Sigmoid colon (tissue), 7 donors: ENCODE data around the gene CCDC171. TPM values are rescaled to one million over a fixed set of nuclear protein-coding genes. Genes with fewer than 3 reads are reported as not detected.

Experiments
- DNase-seq: peaks from one replicate; pipeline ENCODE4 v3.0.0-alpha.2; 2019
- H3K27ac ChIP-seq, 4 donors: fragments of 200-600 bp; sonication (generic); one replicate each; pipeline ENCODE4 v1.5.1; 2016 to 2019; ENCODE audit warnings: mild to moderate bottlenecking in 1 of 4
- H3K27me3 ChIP-seq, 3 donors: fragments of 200-600 bp; sonication (generic); one replicate each; pipeline ENCODE4 v1.5.1; 2019; ENCODE audit warnings: mild to moderate bottlenecking in 1 of 3
- H3K36me3 ChIP-seq, 4 donors: fragments of 200-600 bp; sonication (generic); one replicate each; pipeline ENCODE4 v1.5.1; 2016 to 2019
- H3K4me1 ChIP-seq, 4 donors: fragments of 200-600 bp; sonication (generic); one replicate each; pipeline ENCODE4 v1.5.1; 2017 to 2019
- H3K4me3 ChIP-seq, 4 donors: fragments of 200-600 bp; sonication (generic); one replicate each; pipeline ENCODE4 v1.5.1; 2017 to 2019; ENCODE audit warnings: mild to moderate bottlenecking in 2 of 4, moderate library complexity in 1 of 4
- H3K9me3 ChIP-seq, 4 donors: fragments of 200-600 bp in 3 of 4; sonication (generic) in 3 of 4; one replicate each; pipeline versions ENCODE4 v1.5.1 to v1.6.1; 2013 to 2019
- CTCF ChIP-seq, 4 experiments: fragments of 450-650 bp in 3 of 4; fragments of 200-600 bp in 1 of 4; IDR thresholded peaks; one replicate each; pipeline ENCODE4 v1.5.1; 2016 to 2019; ENCODE audit warnings: antibody characterized with exemption in 4 of 4, mild to moderate bottlenecking in 3 of 4, moderate library complexity in 2 of 4
- EP300 ChIP-seq, 4 donors: sonication (generic); formaldehyde crosslinking; IDR thresholded peaks; one replicate each; pipeline ENCODE4 v1.6.1; 2017; ENCODE audit warnings: antibody characterized with exemption in 4 of 4
- POLR2A ChIP-seq, 2 donors: fragments of 450-650 bp; IDR thresholded peaks; one replicate each; pipeline ENCODE4 v1.6.1; 2016; ENCODE audit warnings: antibody characterized with exemption in 2 of 2, mild to moderate bottlenecking in 2 of 2, moderate library complexity in 2 of 2
- POLR2AphosphoS5 ChIP-seq, 4 donors: sonication (generic); formaldehyde crosslinking; IDR thresholded peaks; one replicate each; pipeline ENCODE4 v1.6.1; 2017; ENCODE audit warnings: antibody characterized with exemption in 4 of 4
- WGBS, 2 donors: extraction: QIAGEN DNeasy Blood & Tissue Kit; methylation state at CpG; one replicate each; pipeline ENCODE4 v1.1.7; 2013; 5-methylcytosine and 5-hydroxymethylcytosine counted together
- intact Hi-C: fragments of 100-400 bp; cut with DNase I; formaldehyde crosslinking; loops from one replicate; pipeline ENCODE4 v1.15.1; 2023
- polyA plus RNA-seq, 3 donors: library from polyadenylated mRNA; stranded (reverse); fragments of 200-250 nt; gene quantifications; one replicate each; pipeline ENCODE4 v1.2.3, GENCODE V29; 2013
- total RNA-seq, 4 donors: library from RNA; depleted of rRNA; stranded (reverse); fragments of >200 nt; gene quantifications; one replicate each; pipeline ENCODE4 v1.1.0, GENCODE V29; 2016
- donor health status: healthy with polysubstance abuse.
- donor health status: Bipolar disorder and iron deficiency.
- donor health status: healthy.

The CCDC171 gene
- total and polyA plus RNA-seq, 7 donors = 0.46 to 6.1 (median 2.9) TPM

- 86 to 88% methylated on average over 1 of the region's 1 CpG for WGBS, 2 donors
- Histone ChIP-seq H3K27ac (no peak overlapping the region), H3K9me3 (no peaks in the 10 kb centered on the region), H3K4me1 (no peaks in the 10 kb centered on the region), H3K27me3 (no peaks in the 10 kb centered on the region), H3K4me3 (no peak overlapping the region), H3K36me3 (no peaks in the 10 kb centered on the region)
- intact Hi-C loops = no loop called here
- no peak for DNase-seq
- no peak for TF ChIP-seq POLR2AphosphoS5 (IDR thresholded peaks at IDR 0.05)
- no peak for TF ChIP-seq EP300 (IDR thresholded peaks at IDR 0.05)
- TF ChIP-seq CTCF (IDR thresholded peaks at IDR 0.05) = no peak
- no peak for TF ChIP-seq POLR2A (IDR thresholded peaks at IDR 0.05)
Measured at GRCh38 chr9:15718423-15718822, 165.6 kb downstream of the CCDC171 start.

GRCh38 chr9:15720861-15721260 is 168.0 kb downstream of the CCDC171 start:
- Histone ChIP-seq H3K4me1 (peaks cover 0 to 4% (median 0%) of the 10 kb centered on the region in 4 donors), H3K27ac (no peak overlapping the region), H3K36me3 (no peaks in the 10 kb centered on the region), H3K4me3 (no peak overlapping the region), H3K9me3 (no peaks in the 10 kb centered on the region), H3K27me3 (no peaks in the 10 kb centered on the region)
- TF ChIP-seq CTCF (IDR thresholded peaks at IDR 0.05) = no peak
- no peak for TF ChIP-seq EP300 (IDR thresholded peaks at IDR 0.05)
- intact Hi-C loops = no loop called here
- no peak for DNase-seq
- 71 to 76% methylated on average over 1 of the region's 1 CpG for WGBS, 2 donors

DNA sequence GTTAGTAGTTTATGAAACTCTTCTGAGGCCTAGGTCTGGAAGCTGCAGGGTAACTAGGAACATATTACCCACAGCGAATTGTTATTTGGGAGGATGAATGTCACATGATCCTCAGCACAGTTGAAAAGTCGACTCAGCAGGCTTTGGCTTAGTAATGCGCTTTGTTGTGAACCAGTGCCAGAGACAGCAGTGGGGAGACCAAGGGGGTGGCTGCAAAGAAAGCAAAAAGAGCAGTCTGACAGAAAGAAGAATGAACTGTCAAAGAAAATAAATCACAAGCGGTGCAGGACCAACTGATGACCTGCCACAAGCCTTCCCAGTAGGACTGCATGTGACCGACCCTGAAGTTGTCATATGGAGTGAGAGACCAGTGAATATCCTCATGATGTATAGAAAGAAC is 170.0 kb downstream of the CCDC171 start:
- 79 to 85% methylated on average over 5 of the region's 5 CpGs for WGBS, 2 donors
- intact Hi-C loops = no loop called here
- no peak for DNase-seq
- no peak for TF ChIP-seq CTCF (IDR thresholded peaks at IDR 0.05)
- no peak for TF ChIP-seq EP300 (IDR thresholded peaks at IDR 0.05)
- TF ChIP-seq POLR2AphosphoS5 (IDR thresholded peaks at IDR 0.05) = no peak
- no peak for TF ChIP-seq POLR2A (IDR thresholded peaks at IDR 0.05)
- no peaks in the 10 kb centered on the region for H3K36me3 ChIP-seq
- no peaks in the 10 kb centered on the region for H3K27me3 ChIP-seq
- no peak overlapping the region for H3K27ac ChIP-seq
- H3K9me3 ChIP-seq = no peaks in the 10 kb centered on the region
- peaks cover 0 to 4% (median 0%) of the 10 kb centered on the region in 4 donors for H3K4me1 ChIP-seq
- H3K4me3 ChIP-seq = no peak overlapping the region

DNA sequence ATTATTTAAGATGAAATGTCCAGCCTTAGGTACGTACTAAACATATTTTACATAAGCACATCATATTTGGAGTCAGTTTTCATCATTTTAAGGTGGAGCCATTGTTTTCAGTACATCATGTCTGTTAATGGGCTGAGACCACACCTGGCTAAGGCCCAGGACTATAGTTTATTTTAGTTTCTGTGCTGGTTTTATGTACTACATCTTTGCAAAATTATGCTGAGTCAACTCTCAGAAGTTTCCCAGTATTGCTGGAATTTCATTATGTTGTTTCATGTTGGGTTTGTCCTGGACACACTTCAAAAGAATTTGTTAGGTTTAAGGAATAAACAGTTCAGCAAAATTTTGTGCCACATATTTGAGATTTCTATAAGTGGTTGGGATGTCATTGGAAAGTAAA is 171.2 kb downstream of the CCDC171 start:
- Histone ChIP-seq H3K27ac (no peak overlapping the region), H3K36me3 (no peaks in the 10 kb centered on the region), H3K4me1 (peaks cover 0 to 4% (median 0%) of the 10 kb centered on the region in 4 donors), H3K4me3 (no peak overlapping the region), H3K9me3 (no peaks in the 10 kb centered on the region), H3K27me3 (no peaks in the 10 kb centered on the region)
- TF ChIP-seq POLR2A (IDR thresholded peaks at IDR 0.05) (no peak), EP300 (IDR thresholded peaks at IDR 0.05) (no peak), CTCF (IDR thresholded peaks at IDR 0.05) (no peak), POLR2AphosphoS5 (IDR thresholded peaks at IDR 0.05) (no peak)
- intact Hi-C loops = no loop called here
- WGBS, 2 donors = 86 to 91% methylated on average over 1 of the region's 1 CpG
- no peak for DNase-seq

DNA sequence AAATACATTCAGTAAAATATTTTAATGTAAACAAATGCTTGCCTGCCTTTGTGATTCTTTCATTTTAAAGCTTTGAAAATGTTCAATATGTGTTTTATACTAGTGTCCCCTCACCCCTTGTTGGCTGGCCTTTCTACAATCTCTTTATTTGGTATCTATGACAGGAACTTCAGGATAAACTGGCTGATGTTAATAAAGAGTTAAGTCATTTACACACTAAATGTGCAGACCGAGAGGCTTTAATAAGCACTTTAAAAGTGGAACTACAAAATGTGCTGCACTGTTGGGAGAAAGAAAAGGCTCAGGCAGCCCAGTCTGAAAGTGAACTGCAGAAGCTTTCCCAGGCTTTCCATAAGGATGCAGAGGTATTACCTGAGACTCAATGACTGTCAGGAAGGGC is 171.8 kb downstream of the CCDC171 start:
- Histone ChIP-seq H3K27me3 (no peaks in the 10 kb centered on the region), H3K4me3 (no peak overlapping the region), H3K9me3 (no peaks in the 10 kb centered on the region), H3K36me3 (no peaks in the 10 kb centered on the region), H3K4me1 (peaks cover 0 to 4% (median 0%) of the 10 kb centered on the region in 4 donors), H3K27ac (no peak overlapping the region)
- TF ChIP-seq POLR2A (IDR thresholded peaks at IDR 0.05) = no peak
- no peak for TF ChIP-seq EP300 (IDR thresholded peaks at IDR 0.05)
- no peak for TF ChIP-seq CTCF (IDR thresholded peaks at IDR 0.05)
- TF ChIP-seq POLR2AphosphoS5 (IDR thresholded peaks at IDR 0.05) = no peak
- no peak for DNase-seq
- intact Hi-C loops = no loop called here
- 57 to 81% methylated on average over 1 of the region's 1 CpG for WGBS, 2 donors
